DOHH2 (cell line): ENCODE data around the gene LRCH1.
A peak's percentile ranks its signal among the peaks of the same experiment; 100 is the strongest.

Experiments used
- H3F3A ChIP-seq: fragments of 200-600 bp; sonication (generic), shearing (Covaris generic); 2 replicates; pipeline ENCODE4 v1.6.0; 2016; ENCODE audit warnings: antibody characterized with exemption, mild to moderate bottlenecking; ENCODE audit not compliant: control insufficient read depth, insufficient read depth
- H3K27ac ChIP-seq: fragments of 200-600 bp; sonication (generic); 2 replicates; pipeline ENCODE4 v1.5.1; 2014; ENCODE audit warnings: low read depth, mild to moderate bottlenecking, low read length, moderate library complexity
- H3K27me3 ChIP-seq: fragments of 200-600 bp; sonication (generic); 2 replicates; pipeline ENCODE4 v1.6.1; 2014; ENCODE audit warnings: mild to moderate bottlenecking, low read length, mixed read lengths; ENCODE audit not compliant: control insufficient read depth
- H3K36me3 ChIP-seq: fragments of 200-600 bp; sonication (generic); 2 replicates; pipeline ENCODE4 v1.6.1; 2014; ENCODE audit warnings: mild to moderate bottlenecking, low read length, moderate library complexity, mixed read lengths; ENCODE audit not compliant: control insufficient read depth
- H3K4me1 ChIP-seq: fragments of 200-600 bp; sonication (generic); 2 replicates; pipeline ENCODE4 v1.6.1; 2014; ENCODE audit warnings: mild to moderate bottlenecking, low read length, mixed read lengths; ENCODE audit not compliant: control insufficient read depth
- H3K4me2 ChIP-seq: fragments of 200-600 bp; sonication (generic); 2 replicates; pipeline ENCODE4 v1.6.0; 2014; ENCODE audit warnings: mild to moderate bottlenecking, low read length, moderate library complexity
- H3K4me3 ChIP-seq: fragments of 200-600 bp; sonication (generic); 2 replicates; pipeline ENCODE4 v1.5.1; 2014; ENCODE audit warnings: mild to moderate bottlenecking, low read length, mixed read lengths
- H3K79me2 ChIP-seq: fragments of 200-600 bp; sonication (generic); 2 replicates; pipeline ENCODE4 v1.6.1; 2014; ENCODE audit warnings: mild to moderate bottlenecking, low read length, mixed read lengths; ENCODE audit not compliant: control insufficient read depth
- H3K9me2 ChIP-seq: fragments of 200-600 bp; sonication (generic); replicated peaks from 2 replicates; pipeline ENCODE4 v1.6.1; 2014; ENCODE audit warnings: mild to moderate bottlenecking, low read length, mixed read lengths; ENCODE audit not compliant: control insufficient read depth
- H3K9me3 ChIP-seq: fragments of 200-600 bp; sonication (generic); 2 replicates; pipeline ENCODE4 v1.6.1; 2014; ENCODE audit warnings: antibody characterized with exemption, low read length, mixed read lengths; ENCODE audit not compliant: control insufficient read depth, insufficient read depth
- H4K20me1 ChIP-seq: fragments of 200-600 bp; sonication (generic); 2 replicates; pipeline ENCODE4 v1.6.0; 2014; ENCODE audit warnings: low read depth, mild to moderate bottlenecking, antibody characterized with exemption, low read length, moderate library complexity; ENCODE audit not compliant: control insufficient read depth, insufficient read depth
- EZH2phosphoT487 ChIP-seq: fragments of 200-600 bp; sonication (generic); IDR thresholded peaks from 2 replicates; pipeline ENCODE4 v1.6.1; 2017; ENCODE audit warnings: borderline replicate concordance, mild to moderate bottlenecking, antibody characterized with exemption, low read length, moderate library complexity, mixed read lengths
- TF ChIP-seq, protein P1 (sequence below): fragments of 200-600 bp; sonication (generic); IDR thresholded peaks from one replicate; pipeline ENCODE4 v1.5.1; 2014; ENCODE audit warnings: antibody characterized with exemption, mild to moderate bottlenecking, low read depth, low read length; ENCODE audit not compliant: poor library complexity, severe bottlenecking

LRCH1 gene

DNA sequence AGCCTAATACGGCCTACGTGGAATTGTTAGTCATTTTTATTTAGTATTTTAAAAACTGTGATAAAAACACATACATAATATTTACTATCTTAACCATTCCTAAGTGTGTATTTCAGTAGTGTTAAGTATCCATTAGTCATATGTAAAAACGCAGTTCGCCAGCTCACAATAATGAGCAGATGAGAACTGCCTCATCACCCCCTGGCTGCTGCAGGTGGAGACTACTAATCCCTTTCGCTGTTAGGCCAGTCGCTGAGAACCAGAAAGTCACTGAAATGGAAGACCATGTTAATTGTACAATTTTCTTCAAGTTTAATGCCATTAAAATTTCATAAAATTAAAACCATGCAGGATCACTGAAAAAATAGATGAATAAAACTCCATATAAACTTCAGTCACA lies 242.4 kb downstream of the LRCH1 start:
- Histone ChIP-seq H3K4me1 (peaks cover 27% of the 10 kb centered on the region), H4K20me1 (no peaks in the 10 kb centered on the region), H3F3A (no peaks in the 10 kb centered on the region; the same call in 1 of the 2 replicates), H3K79me2 (peaks cover 40% of the 10 kb centered on the region), H3K27me3 (no peaks in the 10 kb centered on the region), H3K4me2 (peak overlapping the region; percentile 83), H3K36me3 (peaks cover 43% of the 10 kb centered on the region), H3K9me3 (no peaks in the 10 kb centered on the region), H3K4me3 (peak overlapping the region; percentile 95), H3K27ac (no peak overlapping the region), H3K9me2 (no peaks in the 10 kb centered on the region)
- TF ChIP-seq, protein P1, sequence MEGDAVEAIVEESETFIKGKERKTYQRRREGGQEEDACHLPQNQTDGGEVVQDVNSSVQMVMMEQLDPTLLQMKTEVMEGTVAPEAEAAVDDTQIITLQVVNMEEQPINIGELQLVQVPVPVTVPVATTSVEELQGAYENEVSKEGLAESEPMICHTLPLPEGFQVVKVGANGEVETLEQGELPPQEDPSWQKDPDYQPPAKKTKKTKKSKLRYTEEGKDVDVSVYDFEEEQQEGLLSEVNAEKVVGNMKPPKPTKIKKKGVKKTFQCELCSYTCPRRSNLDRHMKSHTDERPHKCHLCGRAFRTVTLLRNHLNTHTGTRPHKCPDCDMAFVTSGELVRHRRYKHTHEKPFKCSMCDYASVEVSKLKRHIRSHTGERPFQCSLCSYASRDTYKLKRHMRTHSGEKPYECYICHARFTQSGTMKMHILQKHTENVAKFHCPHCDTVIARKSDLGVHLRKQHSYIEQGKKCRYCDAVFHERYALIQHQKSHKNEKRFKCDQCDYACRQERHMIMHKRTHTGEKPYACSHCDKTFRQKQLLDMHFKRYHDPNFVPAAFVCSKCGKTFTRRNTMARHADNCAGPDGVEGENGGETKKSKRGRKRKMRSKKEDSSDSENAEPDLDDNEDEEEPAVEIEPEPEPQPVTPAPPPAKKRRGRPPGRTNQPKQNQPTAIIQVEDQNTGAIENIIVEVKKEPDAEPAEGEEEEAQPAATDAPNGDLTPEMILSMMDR, result no peak
- TF ChIP-seq EZH2phosphoT487, result no peak

DNA sequence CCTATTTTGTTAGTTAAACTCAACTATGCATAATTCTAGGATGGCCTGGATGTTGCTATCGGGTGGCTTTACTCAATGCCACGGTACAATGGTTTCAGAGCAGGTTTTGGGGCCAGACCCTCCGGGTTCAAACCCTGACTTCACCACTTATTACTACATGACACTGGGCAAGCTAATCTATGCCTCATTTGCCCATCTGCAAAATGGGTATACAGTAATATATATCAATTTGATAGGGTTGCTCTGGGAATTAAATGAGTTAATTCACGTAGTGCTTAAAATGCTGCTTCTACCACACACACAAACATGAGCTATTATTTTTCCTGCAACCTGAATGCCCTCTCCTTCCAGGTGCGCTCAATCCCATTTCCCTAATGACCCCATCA lies 243.2 kb downstream of the LRCH1 start:
- peaks cover 40% of the 10 kb centered on the region for H3K79me2 ChIP-seq
- H3K4me2 ChIP-seq, result peak overlapping the region; percentile 83
- peak overlapping the region; percentile 95 for H3K4me3 ChIP-seq
- no peak for TF ChIP-seq EZH2phosphoT487
- TF ChIP-seq, protein P1, result no peak
- H3K36me3 ChIP-seq, result peaks cover 35% of the 10 kb centered on the region
- no peaks in the 10 kb centered on the region; the same call in 1 of the 2 replicates for H3K27me3 ChIP-seq
- H3K9me2 ChIP-seq, result no peaks in the 10 kb centered on the region
- H3K27ac ChIP-seq, result peak overlapping the region; percentile 65
- H3F3A ChIP-seq, result no peaks in the 10 kb centered on the region; the same call in 1 of the 2 replicates
- H3K4me1 ChIP-seq, result peaks cover 27% of the 10 kb centered on the region
- no peaks in the 10 kb centered on the region for H3K9me3 ChIP-seq
- H4K20me1 ChIP-seq, result no peaks in the 10 kb centered on the region

DNA sequence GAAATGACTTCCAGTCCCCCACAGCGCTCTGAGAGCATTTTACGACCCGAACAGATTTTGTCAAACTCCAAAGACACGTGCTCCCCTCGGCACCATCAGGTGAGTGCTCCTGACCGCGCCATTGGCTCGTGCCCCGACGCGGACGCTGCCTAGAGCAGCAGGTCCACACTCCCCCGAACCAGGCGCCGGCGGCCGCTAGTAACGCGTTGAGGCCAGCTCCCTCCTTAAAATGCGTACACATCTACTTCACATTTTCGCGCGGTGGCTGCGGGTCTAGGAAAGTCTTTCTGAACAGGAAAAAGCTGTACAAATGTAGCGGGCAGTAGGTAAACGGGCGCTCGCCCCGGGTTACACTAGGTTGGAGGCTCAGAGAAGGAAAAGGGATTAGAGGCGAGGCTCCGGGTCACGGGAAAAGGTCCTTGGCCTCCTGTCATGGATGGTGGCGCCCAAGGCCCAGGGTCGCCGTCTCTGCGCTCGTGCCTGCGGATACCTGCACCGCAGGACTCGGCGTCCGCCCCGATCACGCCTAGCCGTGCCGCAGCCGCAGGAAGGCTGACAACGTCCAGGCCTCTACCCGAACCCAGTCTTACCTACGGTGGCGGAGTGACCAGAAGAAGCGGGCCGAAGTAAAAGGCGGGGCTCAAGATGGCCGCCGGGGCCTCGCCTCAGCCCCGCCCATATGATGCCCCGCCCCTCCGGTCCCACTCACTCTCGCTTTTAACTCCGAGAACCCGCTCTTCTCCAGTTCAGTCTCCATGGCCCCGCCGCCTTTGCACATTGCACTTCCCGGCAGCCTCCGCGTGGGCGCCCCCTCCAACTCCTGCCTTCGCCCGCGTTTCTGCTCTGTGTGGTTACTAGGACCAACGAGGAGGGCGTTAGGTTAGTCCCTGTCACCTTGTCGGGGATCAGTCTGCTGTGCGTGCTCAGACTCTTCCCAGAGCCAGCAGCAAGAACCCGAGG lies 243.8 kb downstream of the LRCH1 start, which contains the start of gene ESD:
TSS of gene ESD (minus strand) at position 647 of the 960 bp plus-strand sequence. CDS start 5,748 bp downstream, outside the sequence.
- Histone ChIP-seq H3K79me2 (peaks cover 40% of the 10 kb centered on the region), H3K4me3 (peak within 1 kb of the TSS; percentile 95), H3K36me3 (peaks cover 29% of the 10 kb centered on the region), H3K4me2 (peak within 1 kb of the TSS; percentile 83), H3K4me1 (peaks cover 27% of the 10 kb centered on the region), H3K9me2 (no peaks in the 10 kb centered on the region), H3K27me3 (no peaks in the 10 kb centered on the region; the same call in 1 of the 2 replicates), H3K27ac (peak within 1 kb of the TSS; percentile 65), H3K9me3 (no peaks in the 10 kb centered on the region), H4K20me1 (no peaks in the 10 kb centered on the region), H3F3A (no peaks in the 10 kb centered on the region; the same call in 1 of the 2 replicates)
- TF ChIP-seq, protein P1, result no peak
- TF ChIP-seq EZH2phosphoT487, result no peak
